GM12878 (cell line): ENCODE results near the gene CYP24A1. TPM values are rescaled to one million over a fixed set of nuclear protein-coding genes. Genes with fewer than 3 reads are reported as not detected.
A peak's percentile ranks its signal among the peaks of the same experiment; 100 is the strongest.

Experiments used
- ATAC-seq: fragments of 200-7000 bp; cut with Tn5 transposase; 3 replicates; pipeline ENCODE4 v1.9.1; 2020; ENCODE audit warnings: mild to moderate bottlenecking, moderate library complexity
- BruUV-seq: library from RNA; stranded (reverse); fragments of 400-500 nt; replicated peaks from 2 replicates; lab custom pipeline; 2021; lab: Mats Ljungman, UMichigan
- CTCF ChIA-PET: fragments of 300-600 bp; sonication (Branson Sonifier 250); formaldehyde crosslinking; extraction: SDS; loops from one replicate; lab custom pipeline; 2021; ENCODE audit warnings: inconsistent platforms; lab: Yijun Ruan, JAX
- POLR2A ChIA-PET: fragments of 350-600 bp; formaldehyde crosslinking; extraction: SDS; loops from one replicate; lab custom pipeline; 2021; ENCODE audit warnings: inconsistent platforms; lab: Charles Lee
- RAD21 ChIA-PET: fragments of 300-600 bp; sonication (Branson Sonifier 250); formaldehyde crosslinking; loops from one replicate; lab custom pipeline; 2023; ENCODE audit warnings: antibody characterized with exemption; ENCODE audit not compliant: unreplicated experiment; lab: Charles Lee
- SMC1A ChIA-PET: fragments of 300-600 bp; sonication (Branson Sonifier 250); formaldehyde crosslinking; loops from one replicate; lab custom pipeline; 2023; ENCODE audit not compliant: unreplicated experiment, uncharacterized antibody; lab: Charles Lee
- DNase-seq: peaks from one replicate; pipeline ENCODE4 v3.0.0-alpha.2; 2011; ENCODE audit warnings: low read depth, low spot score
- FAIRE-seq: peaks from 3 replicates; lab custom pipeline; 2011; peaks lifted over from hg19 to GRCh38; lab: Jason Lieb, UNC
- H2AFZ ChIP-seq: 2 replicates; pipeline ENCODE4 v1.6.0; 2011; ENCODE audit warnings: low read depth, low read length, control low read depth; ENCODE audit not compliant: control insufficient read depth
- H3K27ac ChIP-seq: 2 replicates; pipeline ENCODE4 v1.5.1; 2011; ENCODE audit warnings: control low read depth; ENCODE audit not compliant: control insufficient read depth, insufficient read depth
- H3K27me3 ChIP-seq, 2 experiments: replicated peaks in 1 of 2; 2 replicates each; pipeline versions ENCODE4 v1.6.0 to v1.6.1; 2011; ENCODE audit warnings: low read length in 1 of 2; ENCODE audit not compliant: control insufficient read depth in 2 of 2, insufficient read depth in 2 of 2
- H3K36me3 ChIP-seq, 2 experiments: 2 replicates each; pipeline ENCODE4 v1.5.1; 2011; ENCODE audit warnings: low read length in 1 of 2; ENCODE audit not compliant: control insufficient read depth in 2 of 2, insufficient read depth in 2 of 2
- H3K4me1 ChIP-seq: 2 replicates; pipeline ENCODE4 v1.6.1; 2011; ENCODE audit warnings: mild to moderate bottlenecking, low read length, moderate library complexity, mixed read lengths; ENCODE audit not compliant: control insufficient read depth, insufficient read depth
- H3K4me2 ChIP-seq: 2 replicates; pipeline ENCODE4 v1.6.0; 2011; ENCODE audit warnings: control low read depth; ENCODE audit not compliant: control insufficient read depth, insufficient read depth
- H3K4me3 ChIP-seq: fragments of 200-600 bp; sonication (generic); 2 replicates; pipeline ENCODE4 v1.5.1; 2016
- H3K79me2 ChIP-seq: 2 replicates; pipeline ENCODE4 v1.6.0; 2011; ENCODE audit warnings: low read length; ENCODE audit not compliant: control insufficient read depth, insufficient read depth
- H3K9ac ChIP-seq: 2 replicates; pipeline ENCODE4 v1.8.0; 2011; ENCODE audit warnings: low read length, control low read depth, mixed read lengths; ENCODE audit not compliant: control insufficient read depth, insufficient read depth
- H3K9me3 ChIP-seq: replicated peaks from 3 replicates; pipeline ENCODE4 v1.5.1; 2011; ENCODE audit warnings: mild to moderate bottlenecking, low read length; ENCODE audit not compliant: control insufficient read depth, insufficient read depth
- H4K20me1 ChIP-seq: 2 replicates; pipeline ENCODE4 v1.6.0; 2011; ENCODE audit not compliant: control insufficient read depth, insufficient read depth
- ATF7 ChIP-seq: fragments of 450-650 bp; IDR thresholded peaks from 2 replicates; pipeline ENCODE4 v1.6.1; 2016; ENCODE audit warnings: low read depth, mild to moderate bottlenecking
- BHLHE40 ChIP-seq, 2 experiments: fragments of 450-650 bp in 1 of 2; IDR thresholded peaks; 2 replicates each; pipeline ENCODE4 v1.6.1; 2011 to 2017; ENCODE audit warnings: low read depth in 2 of 2, borderline replicate concordance in 1 of 2, improper control_type of control experiment in 1 of 2, low read length in 1 of 2, mild to moderate bottlenecking in 1 of 2
- ETV6 ChIP-seq, 2 experiments: fragments of 450-650 bp in 1 of 2; IDR thresholded peaks in 1 of 2; conservative IDR thresholded peaks in 1 of 2; 2 replicates each; pipeline ENCODE4 v1.6.1; 2014; ENCODE audit warnings: antibody characterized with exemption in 1 of 2, borderline replicate concordance in 1 of 2, low read depth in 1 of 2, mild to moderate bottlenecking in 1 of 2, moderate library complexity in 1 of 2
- FOS ChIP-seq: IDR thresholded peaks from 3 replicates; pipeline ENCODE4 v1.6.1; 2011; ENCODE audit warnings: borderline replicate concordance; ENCODE audit not compliant: insufficient read length; ENCODE audit errors: extremely low read depth
- IRF4 ChIP-seq: IDR thresholded peaks from 2 replicates; pipeline ENCODE4 v1.6.1; 2011; ENCODE audit warnings: low read depth, low read length
- POLR2A ChIP-seq: IDR thresholded peaks from 2 replicates; pipeline ENCODE4 v1.6.1; 2011; ENCODE audit warnings: low read depth, mild to moderate bottlenecking, low read length
- TCF3 ChIP-seq: IDR thresholded peaks from 2 replicates; pipeline ENCODE4 v1.6.1; 2012; ENCODE audit warnings: low read depth, mild to moderate bottlenecking, low read length, borderline replicate concordance; ENCODE audit not compliant: insufficient read depth
- ZBED1 ChIP-seq: IDR thresholded peaks from 2 replicates; pipeline ENCODE4 v1.6.1; 2016; ENCODE audit warnings: borderline replicate concordance
- WGBS: methylation state at CpG from one replicate; pipeline ENCODE4 v1.1.6; 2016; ENCODE audit warnings: low lambda C conversion rate; ENCODE audit not compliant: insufficient replicate concordance, insufficient coverage; ENCODE audit errors: missing lambda C conversion rate; 5-methylcytosine and 5-hydroxymethylcytosine counted together
- in situ Hi-C: fragments of 300-500 bp; cut with MboI; formaldehyde crosslinking; loops from 9 replicates; pipeline ENCODE4 v1.14.3; 2018; ENCODE audit warnings: mixed read lengths
- intact Hi-C: fragments of 100-400 bp; cut with micrococcal nuclease; formaldehyde crosslinking; loops from one replicate; pipeline ENCODE4 v1.14.2; 2022; ENCODE audit not compliant: unreplicated experiment
- polyA plus RNA-seq, 11 experiments: library from polyadenylated mRNA; depleted of rRNA in 4 of 11; unstranded in 6 of 11; stranded (reverse) in 5 of 11; fragments of >200 nt; fragmentation: Nextera tagmentation in 4 of 11; fragmentation: Illumina TruSeq in 1 of 11; extraction: Ambion mirVana in 4 of 11; extraction: Trizol in 1 of 11; gene quantifications; 1 replicate in 1 of 11; 2 replicates in 10 of 11; pipeline versions ENCODE4 v1.2.1 to v1.2.3, GENCODE V29; 2011 to 2016; ENCODE audit warnings: inconsistent platforms in 2 of 11, missing spikeins in 2 of 11, low read depth in 1 of 11
- total RNA-seq, 4 experiments: library from RNA; depleted of rRNA in 3 of 4; stranded (reverse); fragments of >200 nt in 3 of 4; fragmentation: Illumina TruSeq in 1 of 4; extraction: Trizol in 1 of 4; gene quantifications; 2 replicates each; pipeline versions ENCODE4 v1.2.1 to v1.2.3, GENCODE V29; 2013 to 2021
- TF ChIP-seq, protein P1 (sequence below): fragments of 450-650 bp; IDR thresholded peaks from 2 replicates; pipeline ENCODE4 v1.6.1; 2018; ENCODE audit warnings: mild to moderate bottlenecking, low read depth, moderate library complexity; ENCODE audit not compliant: partially characterized antibody

Gene CYP24A1
- total and polyA plus RNA-seq, 10 of the 15 experiments (the other 5 are each of a cell fraction or from before 2014, with no cell fraction given): 0.69 TPM; not detected in 9

GRCh38 chr20:54221353-54221752, 47.6 kb upstream of the CYP24A1 start:
- intact Hi-C loops: no loop called here
- WGBS: 77% methylated on average over 4 of the region's 4 CpGs
- no peak for DNase-seq
- Histone ChIP-seq H3K4me2 (no peak overlapping the region), H3K27me3 (no peaks in the 10 kb centered on the region), H3K79me2 (no peaks in the 10 kb centered on the region)
- ChIA-PET SMC1A (interaction anchor here (0.6 to 1.7 kb wide), 2 partner anchors 426 to 1949 kb away, joined by 3 to 5 read pairs; no protein-coding TSS in a partner anchor), RAD21 (no interaction called here)
- in situ Hi-C loops: loop anchor here (5.0 kb wide), 1 partner anchor 426 kb away; no protein-coding TSS in a partner anchor
- TF ChIP-seq BHLHE40 (IDR thresholded peaks at IDR 0.05; ENCODE audit: borderline replicate concordance in 1 of 2, low read depth in 2 of 2, low read length in 1 of 2) (peak in 1 of 2 experiments; percentile 15; a peak in 1 of 4 replicates), FOS (no peak), ETV6 (conservative IDR thresholded peaks at IDR 0.05 in 1 of 2, IDR thresholded peaks at IDR 0.05 in 1 of 2; ENCODE audit: borderline replicate concordance in 1 of 2, low read depth in 1 of 2) (peak in 1 of 2 experiments; percentile 23; a peak in 1 of 4 replicates)
- TF ChIP-seq, all 136 proteins: peak for 2
- Histone ChIP-seq H3K4me1 (no peaks in the 10 kb centered on the region), H3K4me3 (no peak overlapping the region), H2AFZ (no peak overlapping the region), H3K36me3 (peaks cover 0 to 2% of the 10 kb centered on the region in 2 experiments; a peak in 2 of 4 replicates), H4K20me1 (no peaks in the 10 kb centered on the region), H3K27ac (no peak overlapping the region), H3K9ac (no peak overlapping the region), H3K9me3 (no peaks in the 10 kb centered on the region)
- ATAC-seq (no peak), FAIRE-seq (no peak)
- no TSS peak for BruUV-seq
- POLR2A ChIA-PET: no interaction called here
- CTCF ChIA-PET: interaction anchor here (0.7 to 1.0 kb wide), 2 partner anchors 9 to 12 kb away, joined by 3 to 4 read pairs; no protein-coding TSS in a partner anchor

DNA sequence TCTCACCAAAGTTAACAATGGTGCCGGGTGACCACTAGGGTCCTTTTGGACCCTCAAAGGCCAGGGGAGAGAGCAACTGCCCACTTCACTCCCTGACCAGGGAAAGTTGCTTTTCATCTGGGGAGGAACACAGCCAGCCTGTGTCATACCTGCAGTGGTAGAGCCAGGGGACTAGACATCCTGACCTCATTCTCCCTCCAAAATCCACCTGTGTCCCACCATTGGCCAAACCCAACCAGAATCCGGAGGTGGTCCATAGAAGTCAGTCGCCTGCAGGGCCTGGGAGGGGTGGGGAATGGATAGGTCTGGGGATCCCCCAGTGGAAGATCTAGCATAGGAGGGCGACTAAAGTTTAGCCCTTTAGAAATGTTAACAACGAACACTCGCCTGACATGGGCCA, 46.9 kb upstream of the CYP24A1 start:
- H3K79me2 ChIP-seq: no peaks in the 10 kb centered on the region
- no peak overlapping the region for H2AFZ ChIP-seq
- H3K4me2 ChIP-seq: no peak overlapping the region
- H3K27me3 ChIP-seq: no peaks in the 10 kb centered on the region
- no peaks in the 10 kb centered on the region for H4K20me1 ChIP-seq
- H3K4me1 ChIP-seq: no peaks in the 10 kb centered on the region
- ChIA-PET CTCF (interaction anchor here (0.7 to 2.6 kb wide), 2 partner anchors 12 to 427 kb away, joined by 3 to 15 read pairs; no protein-coding TSS in a partner anchor), RAD21 (no interaction called here), SMC1A (no interaction called here), POLR2A (no interaction called here)
- peaks cover 0 to 2% of the 10 kb centered on the region in 2 experiments; a peak in 2 of 4 replicates for H3K36me3 ChIP-seq
- 92% methylated on average over 6 of the region's 6 CpGs for WGBS
- ATAC-seq (no peak), FAIRE-seq (no peak), DNase-seq (no peak)
- no peak overlapping the region for H3K9ac ChIP-seq
- no peak overlapping the region for H3K4me3 ChIP-seq
- in situ Hi-C loops: loop anchor here (5.0 kb wide), 1 partner anchor 427 kb away; no protein-coding TSS in a partner anchor
- no peak overlapping the region for H3K27ac ChIP-seq
- no TSS peak for BruUV-seq
- TF ChIP-seq POLR2A (no peak), ATF7 (no peak), IRF4 (no peak), ZBED1 (no peak), TCF3 (no peak)
- TF ChIP-seq, protein P1, sequence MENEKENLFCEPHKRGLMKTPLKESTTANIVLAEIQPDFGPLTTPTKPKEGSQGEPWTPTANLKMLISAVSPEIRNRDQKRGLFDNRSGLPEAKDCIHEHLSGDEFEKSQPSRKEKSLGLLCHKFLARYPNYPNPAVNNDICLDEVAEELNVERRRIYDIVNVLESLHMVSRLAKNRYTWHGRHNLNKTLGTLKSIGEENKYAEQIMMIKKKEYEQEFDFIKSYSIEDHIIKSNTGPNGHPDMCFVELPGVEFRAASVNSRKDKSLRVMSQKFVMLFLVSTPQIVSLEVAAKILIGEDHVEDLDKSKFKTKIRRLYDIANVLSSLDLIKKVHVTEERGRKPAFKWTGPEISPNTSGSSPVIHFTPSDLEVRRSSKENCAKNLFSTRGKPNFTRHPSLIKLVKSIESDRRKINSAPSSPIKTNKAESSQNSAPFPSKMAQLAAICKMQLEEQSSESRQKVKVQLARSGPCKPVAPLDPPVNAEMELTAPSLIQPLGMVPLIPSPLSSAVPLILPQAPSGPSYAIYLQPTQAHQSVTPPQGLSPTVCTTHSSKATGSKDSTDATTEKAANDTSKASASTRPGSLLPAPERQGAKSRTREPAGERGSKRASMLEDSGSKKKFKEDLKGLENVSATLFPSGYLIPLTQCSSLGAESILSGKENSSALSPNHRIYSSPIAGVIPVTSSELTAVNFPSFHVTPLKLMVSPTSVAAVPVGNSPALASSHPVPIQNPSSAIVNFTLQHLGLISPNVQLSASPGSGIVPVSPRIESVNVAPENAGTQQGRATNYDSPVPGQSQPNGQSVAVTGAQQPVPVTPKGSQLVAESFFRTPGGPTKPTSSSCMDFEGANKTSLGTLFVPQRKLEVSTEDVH: no peak
- no peaks in the 10 kb centered on the region for H3K9me3 ChIP-seq
- intact Hi-C loops: loop anchor here (1.0 kb wide), 1 partner anchor 426 kb away; no protein-coding TSS in a partner anchor
